Liver (tissue), 9 donors: ENCODE measurements around the gene COBL. TPM values are rescaled to one million over a fixed set of nuclear protein-coding genes. Genes with fewer than 3 reads are reported as not detected.

Experiments used
- DNase-seq: peaks from one replicate; pipeline ENCODE4 v3.0.0-alpha.2; 2017; ENCODE audit warnings: low spot score
- H3K27ac ChIP-seq, 2 donors: one replicate each; pipeline ENCODE4 v1.7.0; 2013; ENCODE audit warnings: inconsistent platforms in 2 of 2, low read length in 2 of 2, control low read depth in 1 of 2, low read depth in 1 of 2, mild to moderate bottlenecking in 1 of 2
- H3K27me3 ChIP-seq, 4 donors: one replicate each; pipeline versions ENCODE4 v1.6.1 to v1.7.0; 2013; ENCODE audit warnings: low read length in 3 of 4, inconsistent platforms in 1 of 4, mild to moderate bottlenecking in 1 of 4, moderate library complexity in 1 of 4; ENCODE audit not compliant: control insufficient read depth in 4 of 4, insufficient read depth in 4 of 4
- H3K36me3 ChIP-seq, 4 donors: one replicate each; pipeline versions ENCODE4 v1.6.1 to v1.7.0; 2013; ENCODE audit warnings: low read length in 3 of 4, mild to moderate bottlenecking in 3 of 4, low read depth in 1 of 4, moderate library complexity in 1 of 4; ENCODE audit not compliant: control insufficient read depth in 4 of 4, insufficient read depth in 3 of 4
- H3K4me1 ChIP-seq, 4 donors: one replicate each; pipeline versions ENCODE4 v1.6.1 to v1.7.0; 2013; ENCODE audit warnings: low read length in 3 of 4, mild to moderate bottlenecking in 3 of 4, moderate library complexity in 1 of 4; ENCODE audit not compliant: control insufficient read depth in 4 of 4, insufficient read depth in 4 of 4
- H3K4me3 ChIP-seq, 3 donors: one replicate each; pipeline versions ENCODE4 v1.6.1 to v1.7.0; 2013; ENCODE audit warnings: low read length in 3 of 3, control low read depth in 1 of 3, low read depth in 1 of 3, mild to moderate bottlenecking in 1 of 3
- H3K9ac ChIP-seq, 2 donors: one replicate each; pipeline ENCODE4 v1.7.0; 2013; ENCODE audit warnings: low read length in 2 of 2, mild to moderate bottlenecking in 2 of 2, moderate library complexity in 2 of 2, control low read depth in 1 of 2, low read depth in 1 of 2
- H3K9me3 ChIP-seq, 4 donors: one replicate each; pipeline versions ENCODE4 v1.6.1 to v1.7.0; 2013; ENCODE audit warnings: low read length in 3 of 4; ENCODE audit not compliant: control insufficient read depth in 4 of 4
- GABPA ChIP-seq, 2 donors: IDR thresholded peaks in 1 of 2; conservative IDR thresholded peaks in 1 of 2; 2 replicates each; pipeline ENCODE4 v1.6.1; 2016; ENCODE audit warnings: antibody characterized with exemption in 2 of 2, mild to moderate bottlenecking in 1 of 2, moderate library complexity in 1 of 2
- HNF4A ChIP-seq, 2 donors: conservative IDR thresholded peaks; 2 replicates each; pipeline ENCODE4 v1.6.1; 2016; ENCODE audit warnings: antibody characterized with exemption in 2 of 2, mild to moderate bottlenecking in 2 of 2
- MAX ChIP-seq: IDR thresholded peaks from 2 replicates; pipeline ENCODE4 v1.6.1; 2016; ENCODE audit warnings: antibody characterized with exemption
- RAD21 ChIP-seq, 2 donors: IDR thresholded peaks; 2 replicates each; pipeline ENCODE4 v1.6.1; 2016; ENCODE audit warnings: antibody characterized with exemption in 2 of 2, mild to moderate bottlenecking in 2 of 2
- REST ChIP-seq: IDR thresholded peaks from 2 replicates; pipeline ENCODE4 v1.6.1; 2016; ENCODE audit warnings: antibody characterized with exemption, mild to moderate bottlenecking
- RXRA ChIP-seq, 2 donors: IDR thresholded peaks; 2 replicates each; pipeline ENCODE4 v1.6.1; 2017 to 2018; ENCODE audit warnings: antibody characterized with exemption in 2 of 2, mild to moderate bottlenecking in 1 of 2
- WGBS: extraction: QIAGEN DNeasy Blood & Tissue Kit; methylation state at CpG from one replicate; pipeline ENCODE4 v1.1.7; 2013; 5-methylcytosine and 5-hydroxymethylcytosine counted together
- polyA plus RNA-seq, 2 donors: library from polyadenylated mRNA; stranded (reverse) in 1 of 2; unstranded in 1 of 2; fragments of 200-250 nt in 1 of 2; fragments of >200 nt in 1 of 2; fragmentation: Nextera tagmentation in 1 of 2; extraction: Ambion mirVana in 1 of 2; gene quantifications; one replicate each; pipeline versions ENCODE4 v1.2.1 to v1.2.3, GENCODE V29; 2013 to 2015
- total RNA-seq, 2 donors: library from RNA; depleted of rRNA; stranded (reverse); fragments of >200 nt; gene quantifications; one replicate each; pipeline ENCODE4 v1.2.3, GENCODE V29; 2014
- donor health status: healthy.
- donor health status: healthy.
- donor health status: healthy.
- donor health status: healthy.
- donor health status: healthy.

The COBL gene
- total and polyA plus RNA-seq, 4 donors, result 5.8 to 18.7 (median 10.7) TPM

- 81% methylated on average over 20 of the region's 20 CpGs for WGBS
- Histone ChIP-seq H3K9me3 (no peaks in the 10 kb centered on the region), H3K27ac (no peak overlapping the region), H3K9ac (no peak overlapping the region), H3K36me3 (no peaks in the 10 kb centered on the region), H3K4me3 (no peak overlapping the region), H3K27me3 (no peaks in the 10 kb centered on the region), H3K4me1 (peaks cover 12 to 42% (median 37%) of the 10 kb centered on the region in 4 donors)
- no peak for DNase-seq
- TF ChIP-seq REST (no peak), HNF4A (conservative IDR thresholded peaks at IDR 0.05) (no peak), RAD21 (IDR thresholded peaks at IDR 0.05) (no peak), RXRA (IDR thresholded peaks at IDR 0.05) (no peak), GABPA (IDR thresholded peaks at IDR 0.05 in 1 of 2, conservative IDR thresholded peaks at IDR 0.05 in 1 of 2) (no peak)
These were observed 54.4 kb downstream of the COBL start for GRCh38 chr7:51261950-51262795.

DNA sequence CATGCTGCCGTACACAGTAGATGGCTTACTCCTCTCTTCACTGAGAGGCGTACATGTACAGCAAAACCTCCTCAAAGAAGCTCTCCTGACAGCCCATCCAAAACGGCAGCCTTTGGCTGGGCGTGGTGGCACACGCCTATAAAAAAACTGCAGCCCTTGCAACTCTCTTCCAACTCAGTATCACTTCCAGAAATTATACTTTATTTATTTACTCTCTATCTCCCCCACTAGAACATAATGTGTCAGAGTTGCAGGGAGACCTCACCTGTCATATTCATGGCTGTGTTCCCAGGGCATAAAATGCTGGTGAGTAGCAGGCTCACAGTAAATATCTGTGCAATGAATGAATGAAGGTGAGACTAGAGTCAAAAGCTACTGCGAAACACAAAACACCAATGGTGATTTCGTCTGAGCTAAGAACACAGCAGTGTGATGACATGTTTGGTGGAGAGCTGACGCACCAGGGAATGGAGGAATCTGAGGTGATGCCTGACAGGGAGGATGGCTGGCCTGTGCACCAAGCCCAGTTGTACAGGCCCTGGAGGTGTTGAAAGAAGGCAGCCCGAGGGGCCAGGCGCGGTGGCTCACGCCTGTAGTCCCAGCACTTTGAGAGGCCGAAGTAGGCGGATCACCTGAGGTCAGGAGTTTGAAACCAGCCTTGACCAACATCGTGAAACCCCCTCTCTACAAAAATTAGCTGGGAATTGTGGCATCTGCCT, 55.3 kb downstream of the COBL start:
- DNase-seq, result no peak
- 92% methylated on average over 15 of the region's 15 CpGs for WGBS
- peaks cover 12 to 41% (median 35%) of the 10 kb centered on the region in 4 donors for H3K4me1 ChIP-seq
- TF ChIP-seq REST (no peak), MAX (no peak), HNF4A (conservative IDR thresholded peaks at IDR 0.05) (no peak)
- no peaks in the 10 kb centered on the region for H3K9me3 ChIP-seq
- no peaks in the 10 kb centered on the region for H3K36me3 ChIP-seq
- no peaks in the 10 kb centered on the region for H3K27me3 ChIP-seq
- H3K9ac ChIP-seq, result no peak overlapping the region
- H3K4me3 ChIP-seq, result no peak overlapping the region
- no peak overlapping the region for H3K27ac ChIP-seq
